MCF 10A (cell line): Measurements from ENCODE around the gene ZNHIT1. TPM values are rescaled to one million over a fixed set of nuclear protein-coding genes. Genes with fewer than 3 reads are reported as not detected.
A peak's percentile ranks its signal among the peaks of the same experiment; 100 is the strongest.

Source experiments
- BruUV-seq: library from RNA; stranded (reverse); fragments of 400-500 nt; replicated peaks from 2 replicates; lab custom pipeline; 2021; lab: Mats Ljungman, UMichigan
- CTCF ChIA-PET: fragments of 300-600 bp; sonication (Branson Sonifier 250); formaldehyde crosslinking; extraction: SDS; loops from one replicate; lab custom pipeline; 2021; ENCODE audit warnings: antibody characterized with exemption, inconsistent platforms; lab: Yijun Ruan, JAX
- POLR2A ChIA-PET: fragments of 300-600, 350-650 bp; sonication (Branson Sonifier 250); formaldehyde crosslinking; extraction: SDS; loops from one replicate; lab custom pipeline; 2020; ENCODE audit warnings: antibody characterized with exemption, inconsistent platforms; lab: Yijun Ruan, JAX
- DNase-seq: peaks from one replicate; pipeline ENCODE4 v3.0.0-alpha.2; 2018; ENCODE audit not compliant: unreplicated experiment
- H3K27ac Mint-ChIP-seq: one replicate; pipeline ENCODE4 v1.8.0; 2022; ENCODE audit warnings: mild to moderate bottlenecking, low read depth, mixed read lengths; ENCODE audit not compliant: unreplicated experiment
- H3K27me3 Mint-ChIP-seq: one replicate; pipeline ENCODE4 v1.8.0; 2022; ENCODE audit warnings: mixed read lengths; ENCODE audit not compliant: insufficient read depth, unreplicated experiment
- H3K36me3 Mint-ChIP-seq: one replicate; pipeline ENCODE4 v1.8.0; 2022; ENCODE audit warnings: mild to moderate bottlenecking, moderate library complexity, mixed read lengths; ENCODE audit not compliant: insufficient read depth, unreplicated experiment
- H3K4me1 Mint-ChIP-seq: one replicate; pipeline ENCODE4 v1.8.0; 2022; ENCODE audit warnings: mixed read lengths; ENCODE audit not compliant: insufficient read depth, unreplicated experiment
- H3K4me3 Mint-ChIP-seq: one replicate; pipeline ENCODE4 v1.8.0; 2022; ENCODE audit warnings: mild to moderate bottlenecking, moderate library complexity, mixed read lengths; ENCODE audit not compliant: unreplicated experiment
- H3K9me3 Mint-ChIP-seq: one replicate; pipeline ENCODE4 v1.8.0; 2022; ENCODE audit warnings: mixed read lengths; ENCODE audit not compliant: unreplicated experiment
- CTCF ChIP-seq: fragments of 200-600 bp; IDR thresholded peaks from one replicate; pipeline ENCODE4 v1.8.0; 2022; ENCODE audit warnings: antibody characterized with exemption, mild to moderate bottlenecking; ENCODE audit not compliant: unreplicated experiment
- intact Hi-C: fragments of 100-400 bp; cut with micrococcal nuclease; formaldehyde crosslinking; loops from 2 replicates; pipeline ENCODE4 v1.14.1; 2022
- total RNA-seq: library from RNA; stranded (reverse); gene quantifications from 2 replicates; pipeline ENCODE4 v1.2.3, GENCODE V29; 2022

Gene ZNHIT1
- total RNA-seq, 1 experiment from 2014 or later: 63.9 TPM

- BruUV-seq: no TSS peak
- H3K36me3 Mint-ChIP-seq: no peaks in the 10 kb centered on the region
- no peak for TF ChIP-seq CTCF
- no peak overlapping the region for H3K27ac Mint-ChIP-seq
- ChIA-PET POLR2A (no interaction called here), CTCF (no interaction called here)
- no peak for DNase-seq
- peaks cover 31% of the 10 kb centered on the region for H3K27me3 Mint-ChIP-seq
- intact Hi-C loops: no loop called here
- H3K4me1 Mint-ChIP-seq: peaks cover 12% of the 10 kb centered on the region
- no peak overlapping the region for H3K4me3 Mint-ChIP-seq
- H3K9me3 Mint-ChIP-seq: no peaks in the 10 kb centered on the region
Measured at GRCh38 chr7:101179713-101180112, 38.3 kb upstream of the ZNHIT1 start.

- H3K4me3 Mint-ChIP-seq: peak within 1 kb of the TSS; percentile 46
- no peaks in the 10 kb centered on the region for H3K36me3 Mint-ChIP-seq
- TF ChIP-seq CTCF: no peak
- peaks cover 26% of the 10 kb centered on the region for H3K27me3 Mint-ChIP-seq
- ChIA-PET CTCF (no interaction called here), POLR2A (no interaction called here)
- no peak for DNase-seq
- no peaks in the 10 kb centered on the region for H3K9me3 Mint-ChIP-seq
- peaks cover 12% of the 10 kb centered on the region for H3K4me1 Mint-ChIP-seq
- BruUV-seq: no TSS peak
- intact Hi-C loops: no loop called here
- H3K27ac Mint-ChIP-seq: no peak within 1 kb of the TSS
Measured at GRCh38 chr7:101180130-101180755, 37.7 kb upstream of the ZNHIT1 start, which contains the start of gene NAT16. TSS of gene NAT16 (minus strand) at chr7:101180293. CDS start at chr7:101174807, 5,486 bp downstream.

GRCh38 chr7:101185258-101185839 is 32.6 kb upstream of the ZNHIT1 start:
- no peak overlapping the region for H3K4me3 Mint-ChIP-seq
- no peaks in the 10 kb centered on the region for H3K9me3 Mint-ChIP-seq
- H3K27me3 Mint-ChIP-seq: peaks cover 7% of the 10 kb centered on the region
- BruUV-seq: no TSS peak
- TF ChIP-seq CTCF: no peak
- no peak for DNase-seq
- intact Hi-C loops: no loop called here
- no peak overlapping the region for H3K27ac Mint-ChIP-seq
- no peaks in the 10 kb centered on the region for H3K36me3 Mint-ChIP-seq
- H3K4me1 Mint-ChIP-seq: peaks cover 12% of the 10 kb centered on the region
- POLR2A ChIA-PET: interaction anchor here (0.7 to 1.8 kb wide), 2 partner anchors 31 to 59 kb away, joined by 3 to 4 read pairs; partner anchors contain the start of genes AP1S1 and FIS1
- CTCF ChIA-PET: interaction anchor here (0.6 to 3.8 kb wide), 4 partner anchors 12 to 126 kb away, joined by 3 to 32 read pairs (median 4); no protein-coding TSS in a partner anchor

- no peak for DNase-seq
- BruUV-seq: no TSS peak
- Mint-ChIP-seq H3K4me3 (no peak overlapping the region), H3K4me1 (peaks cover 12% of the 10 kb centered on the region), H3K36me3 (no peaks in the 10 kb centered on the region), H3K27ac (no peak overlapping the region), H3K9me3 (no peaks in the 10 kb centered on the region), H3K27me3 (no peaks in the 10 kb centered on the region)
- ChIA-PET CTCF (interaction anchor here (0.6 to 3.8 kb wide), 5 partner anchors 42 to 293 kb away, joined by 3 to 32 read pairs (median 3); no protein-coding TSS in a partner anchor), POLR2A (interaction anchor here (0.7 to 1.8 kb wide), 3 partner anchors 31 to 58 kb away, joined by 3 to 4 read pairs (median 4); partner anchors contain the start of gene FIS1)
- intact Hi-C loops: no loop called here
- no peak for TF ChIP-seq CTCF
Measured at GRCh38 chr7:101186194-101186593, 31.8 kb upstream of the ZNHIT1 start.
